PFSK-1 (cell line): ENCODE results near the gene SCN5A.

Experiments
- FOXP2 ChIP-seq: optimal IDR thresholded peaks from 2 replicates; pipeline ENCODE3; 2011; ENCODE audit warnings: borderline replicate concordance, control low read depth, inconsistent platforms; ENCODE audit not compliant: insufficient read depth; ENCODE audit errors: extremely low read length, extremely low read depth
- POLR2AphosphoS5 ChIP-seq: IDR thresholded peaks from 2 replicates; pipeline ENCODE4 v1.6.1; 2012; ENCODE audit warnings: low read depth, mild to moderate bottlenecking, control low read depth, low read length, moderate library complexity
- SIN3A ChIP-seq: IDR thresholded peaks from 2 replicates; pipeline ENCODE4 v1.6.1; 2012; ENCODE audit warnings: mild to moderate bottlenecking, low read length, moderate library complexity, borderline replicate concordance; ENCODE audit not compliant: insufficient read depth
- TAF1 ChIP-seq: IDR thresholded peaks from 2 replicates; pipeline ENCODE4 v1.6.1; 2012; ENCODE audit warnings: low read length, control low read depth, borderline replicate concordance; ENCODE audit not compliant: insufficient read depth
- TF ChIP-seq, protein P1 (sequence below), 2 experiments: IDR thresholded peaks; 2 replicates each; pipeline versions ENCODE4 v1.6.1 to v1.8.0; 2011 to 2012; ENCODE audit warnings: low read depth in 2 of 2, low read length in 2 of 2, control low read depth in 1 of 2, inconsistent platforms in 1 of 2, mild to moderate bottlenecking in 1 of 2, moderate library complexity in 1 of 2; ENCODE audit not compliant: insufficient read depth in 1 of 2

SCN5A gene

DNA sequence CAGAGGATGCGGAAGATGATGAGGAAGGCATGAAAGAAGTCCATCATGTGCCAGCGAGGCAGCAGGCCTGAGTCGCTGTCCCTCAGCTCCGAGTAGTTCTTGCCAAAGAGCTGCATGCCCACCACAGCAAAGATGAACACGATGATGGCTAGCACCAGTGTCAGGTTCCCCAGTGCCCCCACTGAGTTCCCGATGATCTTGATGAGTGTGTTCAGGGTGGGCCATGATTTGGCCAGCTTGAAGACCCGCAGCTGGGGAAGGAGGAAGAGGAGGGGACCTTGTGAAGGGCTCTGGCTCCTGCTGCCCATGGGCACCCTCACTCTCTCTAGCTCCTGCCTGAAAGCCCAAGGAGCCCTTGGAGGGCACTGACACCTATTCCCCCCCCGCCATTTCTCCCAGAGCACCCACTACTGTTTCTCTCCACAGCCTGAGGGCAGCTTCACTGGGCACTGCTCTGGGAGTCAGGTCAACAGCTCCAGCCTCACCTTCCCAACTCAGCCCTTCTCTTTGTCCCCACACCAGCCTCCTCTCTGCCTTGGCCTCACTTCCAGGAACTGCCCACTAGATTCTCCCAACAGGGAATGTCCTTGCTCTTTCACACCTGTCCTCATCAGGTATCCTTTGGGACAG, 63.6 kb downstream of the SCN5A start:
- TF ChIP-seq FOXP2 (no peak), SIN3A (no peak), TAF1 (no peak), POLR2AphosphoS5 (no peak)
- TF ChIP-seq, protein P1, sequence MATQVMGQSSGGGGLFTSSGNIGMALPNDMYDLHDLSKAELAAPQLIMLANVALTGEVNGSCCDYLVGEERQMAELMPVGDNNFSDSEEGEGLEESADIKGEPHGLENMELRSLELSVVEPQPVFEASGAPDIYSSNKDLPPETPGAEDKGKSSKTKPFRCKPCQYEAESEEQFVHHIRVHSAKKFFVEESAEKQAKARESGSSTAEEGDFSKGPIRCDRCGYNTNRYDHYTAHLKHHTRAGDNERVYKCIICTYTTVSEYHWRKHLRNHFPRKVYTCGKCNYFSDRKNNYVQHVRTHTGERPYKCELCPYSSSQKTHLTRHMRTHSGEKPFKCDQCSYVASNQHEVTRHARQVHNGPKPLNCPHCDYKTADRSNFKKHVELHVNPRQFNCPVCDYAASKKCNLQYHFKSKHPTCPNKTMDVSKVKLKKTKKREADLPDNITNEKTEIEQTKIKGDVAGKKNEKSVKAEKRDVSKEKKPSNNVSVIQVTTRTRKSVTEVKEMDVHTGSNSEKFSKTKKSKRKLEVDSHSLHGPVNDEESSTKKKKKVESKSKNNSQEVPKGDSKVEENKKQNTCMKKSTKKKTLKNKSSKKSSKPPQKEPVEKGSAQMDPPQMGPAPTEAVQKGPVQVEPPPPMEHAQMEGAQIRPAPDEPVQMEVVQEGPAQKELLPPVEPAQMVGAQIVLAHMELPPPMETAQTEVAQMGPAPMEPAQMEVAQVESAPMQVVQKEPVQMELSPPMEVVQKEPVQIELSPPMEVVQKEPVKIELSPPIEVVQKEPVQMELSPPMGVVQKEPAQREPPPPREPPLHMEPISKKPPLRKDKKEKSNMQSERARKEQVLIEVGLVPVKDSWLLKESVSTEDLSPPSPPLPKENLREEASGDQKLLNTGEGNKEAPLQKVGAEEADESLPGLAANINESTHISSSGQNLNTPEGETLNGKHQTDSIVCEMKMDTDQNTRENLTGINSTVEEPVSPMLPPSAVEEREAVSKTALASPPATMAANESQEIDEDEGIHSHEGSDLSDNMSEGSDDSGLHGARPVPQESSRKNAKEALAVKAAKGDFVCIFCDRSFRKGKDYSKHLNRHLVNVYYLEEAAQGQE (IDR thresholded peaks at IDR 0.05; ENCODE audit: insufficient read depth in 1 of 2, low read depth in 2 of 2, low read length in 2 of 2) = no peak

DNA sequence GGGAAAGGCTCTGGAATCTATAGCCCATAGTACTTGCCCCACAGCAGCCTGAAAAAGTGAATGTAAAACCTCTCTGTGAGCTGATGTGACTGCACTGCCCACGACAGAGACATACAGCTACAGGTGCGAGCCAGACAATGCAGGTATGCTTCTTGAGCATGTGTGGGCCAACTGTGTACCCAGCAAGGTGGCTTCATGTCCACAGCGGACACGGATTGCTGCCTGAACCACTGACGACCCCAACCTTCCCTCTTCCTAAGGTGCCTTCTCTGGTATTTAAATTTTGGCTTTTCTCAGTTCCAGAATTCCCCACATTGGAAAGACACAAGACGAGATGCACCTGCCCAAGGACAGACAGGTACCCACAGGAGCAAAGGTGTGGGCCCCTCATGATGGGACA, 65.8 kb downstream of the SCN5A start:
- TF ChIP-seq SIN3A (no peak), TAF1 (no peak), POLR2AphosphoS5 (no peak), FOXP2 (no peak)
- TF ChIP-seq, protein P1 (IDR thresholded peaks at IDR 0.05; ENCODE audit: insufficient read depth in 1 of 2, low read depth in 2 of 2, low read length in 2 of 2) = no peak

DNA sequence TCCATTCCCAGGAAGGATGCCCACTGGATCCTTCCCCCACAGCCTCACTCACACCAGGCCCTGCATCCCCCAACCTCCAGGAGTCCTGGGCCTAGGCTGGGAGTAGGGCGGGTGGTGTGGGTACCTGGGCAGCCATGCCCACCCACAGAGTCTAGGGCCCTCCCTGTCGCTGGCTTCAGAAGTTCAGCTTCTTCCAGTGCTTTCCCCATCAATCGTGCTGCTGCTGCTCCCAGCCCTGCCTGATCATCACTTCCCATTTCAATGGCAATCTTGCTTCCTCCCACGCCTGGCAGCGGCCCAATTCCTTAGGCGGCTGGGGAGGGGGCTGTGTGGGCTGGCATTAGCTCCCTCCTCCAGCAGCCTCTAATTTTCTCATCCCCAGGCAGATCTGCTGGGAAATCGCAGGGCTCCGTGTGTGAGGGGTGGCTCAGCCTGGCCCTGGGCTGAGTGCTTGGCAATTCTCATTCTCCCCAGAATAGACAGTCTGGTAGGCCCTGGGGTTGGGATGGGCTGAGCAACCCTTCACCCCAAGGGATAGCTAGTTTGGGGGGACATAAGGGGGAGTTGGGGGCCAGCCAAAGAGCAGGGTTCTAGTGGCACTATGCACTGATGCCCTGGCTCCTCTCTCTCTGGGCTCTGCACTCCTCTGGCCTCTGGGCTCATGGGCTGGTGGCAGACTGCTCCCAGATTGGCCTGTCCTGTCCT, 66.4 kb downstream of the SCN5A start:
- TF ChIP-seq TAF1 = no peak
- no peak for TF ChIP-seq SIN3A
- TF ChIP-seq FOXP2 = no peak
- no peak for TF ChIP-seq POLR2AphosphoS5
- TF ChIP-seq, protein P1 (IDR thresholded peaks at IDR 0.05; ENCODE audit: insufficient read depth in 1 of 2, low read depth in 2 of 2, low read length in 2 of 2) = no peak

DNA sequence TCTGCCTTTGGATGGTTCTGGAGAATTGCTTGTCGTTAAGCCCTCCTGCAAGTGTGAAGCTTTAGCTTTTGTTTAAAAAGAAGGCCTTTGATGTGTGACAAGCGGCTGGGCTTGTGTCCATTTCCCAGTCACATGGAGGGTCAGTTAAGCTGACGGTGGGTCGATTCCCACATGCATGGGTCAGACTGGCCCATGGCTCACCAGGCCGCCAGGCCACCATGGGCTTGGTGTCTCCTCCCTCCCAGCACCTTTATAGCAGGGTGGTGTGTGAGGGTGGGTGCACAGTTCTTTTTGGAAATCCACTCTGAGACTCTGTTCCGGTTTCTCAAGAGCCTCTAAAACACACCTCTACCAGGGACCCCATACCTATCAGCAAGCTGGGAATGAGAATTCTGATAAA, 67.2 kb downstream of the SCN5A start:
- no peak for TF ChIP-seq POLR2AphosphoS5
- TF ChIP-seq TAF1 = no peak
- TF ChIP-seq FOXP2 = no peak
- TF ChIP-seq, protein P1 (IDR thresholded peaks at IDR 0.05; ENCODE audit: insufficient read depth in 1 of 2, low read depth in 2 of 2, low read length in 2 of 2) = no peak
- TF ChIP-seq SIN3A = no peak
